Measurements from ENCODE around the gene NPRL2. TPM values are rescaled to one million over a fixed set of nuclear protein-coding genes. Genes with fewer than 3 reads are reported as not detected.

The NPRL2 gene
- total RNA-seq, 1 experiment from 2014 or later = 20.6 TPM

- TF ChIP-seq ERG (CRISPR knock-in tag; IDR thresholded peaks at IDR 0.05) = no peak
- no peak for TF ChIP-seq CREB1 (CRISPR knock-in tag; IDR thresholded peaks at IDR 0.05)
- no peak for TF ChIP-seq KAT7 (CRISPR knock-in tag; IDR thresholded peaks at IDR 0.05; ENCODE audit: borderline replicate concordance)
- no peak for TF ChIP-seq PRDM15 (CRISPR knock-in tag; IDR thresholded peaks at IDR 0.05)
Measured at GRCh38 chr3:50372349-50372748, 21.8 kb upstream of the NPRL2 start (continued).

- no peaks in the 10 kb centered on the region for H3K9me3 Mint-ChIP-seq
- ChIA-PET POLR2A (no interaction called here), CTCF (interaction anchor here (0.6 to 1.6 kb wide), 13 partner anchors 10 to 178 kb away, joined by 3 to 13 read pairs (median 4); partner anchors contain the start of genes CYB561D2 and NPRL2)
- peaks cover 28% of the 10 kb centered on the region for H3K4me1 Mint-ChIP-seq
- no peak overlapping the region for H3K27ac Mint-ChIP-seq
- TF ChIP-seq SOX15 (CRISPR knock-in tag; IDR thresholded peaks at IDR 0.05) = no peak
- no peak for TF ChIP-seq AR (CRISPR knock-in tag; IDR thresholded peaks at IDR 0.05)
- TF ChIP-seq CBFB (CRISPR knock-in tag; IDR thresholded peaks at IDR 0.05; ENCODE audit: low read depth) = no peak
- TF ChIP-seq TEAD1 (CRISPR knock-in tag; IDR thresholded peaks at IDR 0.05) = no peak
- TF ChIP-seq FOXJ3 (CRISPR knock-in tag; IDR thresholded peaks at IDR 0.05; ENCODE audit: borderline replicate concordance) = no peak
- no peak for TF ChIP-seq RORB (CRISPR knock-in tag; IDR thresholded peaks at IDR 0.05)
- TF ChIP-seq SP1 (CRISPR knock-in tag; conservative IDR thresholded peaks at IDR 0.05) = no peak
- no peak for TF ChIP-seq ZNF281 (CRISPR knock-in tag; IDR thresholded peaks at IDR 0.05)
- TF ChIP-seq JAZF1 (CRISPR knock-in tag; IDR thresholded peaks at IDR 0.05) = no peak
- no peak for TF ChIP-seq ZBTB43 (CRISPR knock-in tag; IDR thresholded peaks at IDR 0.05)
- no peak for TF ChIP-seq USF2 (CRISPR knock-in tag; IDR thresholded peaks at IDR 0.05)
- no peak for TF ChIP-seq FOXP1 (CRISPR knock-in tag; IDR thresholded peaks at IDR 0.05; ENCODE audit: borderline replicate concordance)
- TF ChIP-seq IRF2 (CRISPR knock-in tag; IDR thresholded peaks at IDR 0.05; ENCODE audit: borderline replicate concordance, low read depth) = no peak
- TF ChIP-seq RELA (CRISPR knock-in tag; IDR thresholded peaks at IDR 0.05; ENCODE audit: borderline replicate concordance) = no peak
- no peak overlapping the region for H3K4me3 Mint-ChIP-seq
- DNase-seq (ENCODE audit: low spot score) (no peak), ATAC-seq (no peak)
- H3K27me3 Mint-ChIP-seq (ENCODE audit: low read depth) = peaks cover under 1% of the 10 kb centered on the region; the same call in 1 of the 2 replicates
- no peaks in the 10 kb centered on the region for H3K36me3 Mint-ChIP-seq
Measured at GRCh38 chr3:50371133-50371685, 20.6 kb upstream of the NPRL2 start.

All from WTC11 (cell line).